CMK (cell line): ENCODE measurements around the gene DUSP10.
A peak's percentile ranks its signal among the peaks of the same experiment; 100 is the strongest.

ENCODE experiments used
- DNase-seq: peaks from one replicate; pipeline ENCODE4 v3.0.0-alpha.2; 2010; ENCODE audit warnings: low read depth

DUSP10 gene

GRCh38 chr1:221741703-221742554, at the start of gene DUSP10:
TSS of gene DUSP10 (minus strand) at chr1:221742089. CDS start at chr1:221739744, 2,345 bp downstream.
- peak; percentile 96 for DNase-seq

- DNase-seq: no peak
Observed at GRCh38 chr1:221788466-221788865, 46.6 kb upstream of the DUSP10 start.

GRCh38 chr1:221786647-221787046, 44.8 kb upstream of the DUSP10 start:
- DNase-seq: no peak

GRCh38 chr1:221783936-221784335, 42.0 kb upstream of the DUSP10 start:
- DNase-seq: no peak

GRCh38 chr1:221783437-221783836, 41.5 kb upstream of the DUSP10 start:
- DNase-seq: no peak

GRCh38 chr1:221782970-221783369, 41.1 kb upstream of the DUSP10 start:
- no peak for DNase-seq

- no peak for DNase-seq
Observed at GRCh38 chr1:221782477-221782876, 40.6 kb upstream of the DUSP10 start.

- DNase-seq: no peak
Observed at GRCh38 chr1:221781102-221781755, 39.3 kb upstream of the DUSP10 start.

- no peak for DNase-seq
Observed at GRCh38 chr1:221780175-221780574, 38.3 kb upstream of the DUSP10 start.

- DNase-seq: no peak
Observed at GRCh38 chr1:221779771-221780170, 37.9 kb upstream of the DUSP10 start.

- no peak for DNase-seq
Observed at GRCh38 chr1:221778535-221779142, 36.8 kb upstream of the DUSP10 start.

- no peak for DNase-seq
Observed at GRCh38 chr1:221778125-221778524, 36.2 kb upstream of the DUSP10 start.

- DNase-seq: no peak
Observed at GRCh38 chr1:221777431-221778072, 35.7 kb upstream of the DUSP10 start.

- peak; percentile 21 for DNase-seq
Observed at GRCh38 chr1:221776495-221777301, 34.8 kb upstream of the DUSP10 start.

- DNase-seq: no peak
Observed at GRCh38 chr1:221775206-221775605, 33.3 kb upstream of the DUSP10 start.

GRCh38 chr1:221774054-221774842, 32.4 kb upstream of the DUSP10 start:
- DNase-seq: no peak

- no peak for DNase-seq
Observed at GRCh38 chr1:221773383-221773782, 31.5 kb upstream of the DUSP10 start.

GRCh38 chr1:221772117-221772516, 30.2 kb upstream of the DUSP10 start:
- DNase-seq: no peak

- no peak for DNase-seq
Observed at GRCh38 chr1:221768444-221769066, 26.7 kb upstream of the DUSP10 start.

- DNase-seq: no peak
Observed at GRCh38 chr1:221766210-221766609, 24.3 kb upstream of the DUSP10 start.
